Right atrium auricular region (tissue), 2 donors: ENCODE data around the gene DPYD. TPM values are rescaled to one million over a fixed set of nuclear protein-coding genes. Genes with fewer than 3 reads are reported as not detected.

Experiments
- DNase-seq: peaks from one replicate; pipeline ENCODE4 v3.0.0-alpha.2; 2019; ENCODE audit warnings: low spot score
- H3K27ac ChIP-seq, 2 donors: fragments of 200-600 bp; sonication (generic); 1 replicate in 1 of 2; 2 replicates in 1 of 2; pipeline ENCODE4 v1.5.1; 2016 to 2019
- H3K27me3 ChIP-seq, 2 donors: fragments of 200-600 bp; sonication (generic); one replicate each; pipeline versions ENCODE4 v1.5.1 to v1.6.0; 2017 to 2019
- H3K36me3 ChIP-seq: fragments of 200-600 bp; sonication (generic); one replicate; pipeline ENCODE4 v1.5.1; 2016
- H3K4me1 ChIP-seq, 2 donors: fragments of 200-600 bp; sonication (generic); one replicate each; pipeline versions ENCODE4 v1.5.1 to v1.6.0; 2017 to 2019
- H3K4me3 ChIP-seq, 2 donors: fragments of 200-600 bp; sonication (generic); 1 replicate in 1 of 2; 2 replicates in 1 of 2; pipeline ENCODE4 v1.5.1; 2017 to 2019; ENCODE audit warnings: mild to moderate bottlenecking in 1 of 2, moderate library complexity in 1 of 2
- H3K9me3 ChIP-seq, 2 donors: fragments of 200-600 bp; sonication (generic); one replicate each; pipeline ENCODE4 v1.5.1; 2019
- CTCF ChIP-seq, 2 donors: fragments of 200-600 bp; sonication (generic); IDR thresholded peaks; one replicate each; pipeline ENCODE4 v1.5.1; 2019; ENCODE audit warnings: antibody characterized with exemption in 2 of 2
- total RNA-seq, 2 donors: library from RNA; depleted of rRNA; stranded (reverse); fragments of >200 nt; gene quantifications; one replicate each; pipeline ENCODE4 v1.1.0, GENCODE V29; 2016

The DPYD gene
- 10 to 100 TPM; 11.3 to 14.5 TPM for total RNA-seq

- H3K27me3 ChIP-seq, result no peaks in the 10 kb centered on the region
- no peaks in the 10 kb centered on the region for H3K9me3 ChIP-seq
- TF ChIP-seq CTCF (IDR thresholded peaks at IDR 0.05), result no peak
- peak within 1 kb of the TSS; percentile 81 to 93 for H3K4me3 ChIP-seq
- DNase-seq, result peak; percentile 85
- no peaks in the 10 kb centered on the region for H3K36me3 ChIP-seq
- peaks cover 0 to 30% of the 10 kb centered on the region in 2 donors for H3K4me1 ChIP-seq
- H3K27ac ChIP-seq, result peak within 1 kb of the TSS; percentile 92 to 94
These were observed at the start of gene DPYD for GRCh38 chr1:97920832-97921571. TSS of gene DPYD (minus strand) at chr1:97921034. CDS start at chr1:97920922, 112 bp downstream.

GRCh38 chr1:97960470-97960869 lies 39.6 kb upstream of the DPYD start:
- DNase-seq, result no peak
- Histone ChIP-seq H3K27ac (no peak overlapping the region), H3K4me3 (no peak overlapping the region), H3K27me3 (no peaks in the 10 kb centered on the region), H3K9me3 (no peaks in the 10 kb centered on the region), H3K4me1 (no peaks in the 10 kb centered on the region), H3K36me3 (no peaks in the 10 kb centered on the region)
- no peak for TF ChIP-seq CTCF (IDR thresholded peaks at IDR 0.05)

- no peak overlapping the region for H3K4me3 ChIP-seq
- no peaks in the 10 kb centered on the region for H3K27me3 ChIP-seq
- H3K9me3 ChIP-seq, result no peaks in the 10 kb centered on the region
- H3K4me1 ChIP-seq, result no peaks in the 10 kb centered on the region
- H3K27ac ChIP-seq, result no peak overlapping the region
- no peak for TF ChIP-seq CTCF (IDR thresholded peaks at IDR 0.05)
- DNase-seq, result no peak
- no peaks in the 10 kb centered on the region for H3K36me3 ChIP-seq
These were observed 26.9 kb upstream of the DPYD start for GRCh38 chr1:97947695-97948094.

GRCh38 chr1:97943354-97943753 lies 22.5 kb upstream of the DPYD start:
- Histone ChIP-seq H3K4me1 (no peaks in the 10 kb centered on the region), H3K27ac (no peak overlapping the region), H3K27me3 (no peaks in the 10 kb centered on the region), H3K4me3 (no peak overlapping the region), H3K9me3 (no peaks in the 10 kb centered on the region), H3K36me3 (no peaks in the 10 kb centered on the region)
- no peak for TF ChIP-seq CTCF (IDR thresholded peaks at IDR 0.05)
- no peak for DNase-seq

- H3K27me3 ChIP-seq, result no peaks in the 10 kb centered on the region
- DNase-seq, result no peak
- no peaks in the 10 kb centered on the region for H3K9me3 ChIP-seq
- TF ChIP-seq CTCF (IDR thresholded peaks at IDR 0.05), result no peak
- no peaks in the 10 kb centered on the region for H3K4me1 ChIP-seq
- H3K4me3 ChIP-seq, result no peak overlapping the region
- H3K27ac ChIP-seq, result no peak overlapping the region
- no peaks in the 10 kb centered on the region for H3K36me3 ChIP-seq
These were observed 21.6 kb upstream of the DPYD start for GRCh38 chr1:97942161-97943123.
